Osteocyte (in vitro differentiated cells): ENCODE measurements around the gene CPN2. TPM values are rescaled to one million over a fixed set of nuclear protein-coding genes. Genes with fewer than 3 reads are reported as not detected.

Source experiments
- DNase-seq: peaks from one replicate; pipeline ENCODE4 v3.0.0; 2021; ENCODE audit warnings: mixed read lengths; ENCODE audit not compliant: unreplicated experiment; ENCODE audit errors: extremely low spot score
- H3K27ac Mint-ChIP-seq: one replicate; pipeline ENCODE4 v1.8.0; 2021; ENCODE audit warnings: mild to moderate bottlenecking, mixed read lengths; ENCODE audit not compliant: unreplicated experiment
- H3K27me3 Mint-ChIP-seq: one replicate; pipeline ENCODE4 v1.8.0; 2021; ENCODE audit warnings: mixed read lengths; ENCODE audit not compliant: unreplicated experiment
- H3K36me3 Mint-ChIP-seq: one replicate; pipeline ENCODE4 v1.8.0; 2021; ENCODE audit warnings: mixed read lengths; ENCODE audit not compliant: unreplicated experiment
- H3K4me1 Mint-ChIP-seq: one replicate; pipeline ENCODE4 v1.8.0; 2021; ENCODE audit warnings: mixed read lengths; ENCODE audit not compliant: unreplicated experiment
- H3K4me3 Mint-ChIP-seq: one replicate; pipeline ENCODE4 v1.8.0; 2021; ENCODE audit warnings: mild to moderate bottlenecking, moderate library complexity, mixed read lengths; ENCODE audit not compliant: unreplicated experiment
- H3K9me3 Mint-ChIP-seq: one replicate; pipeline ENCODE4 v1.8.0; 2021; ENCODE audit warnings: mixed read lengths; ENCODE audit not compliant: unreplicated experiment
- CTCF ChIP-seq: fragments of 200-600 bp; sonication (generic); IDR thresholded peaks from 2 replicates; pipeline ENCODE4 v1.5.0; 2021; ENCODE audit warnings: antibody characterized with exemption, mild to moderate bottlenecking, moderate library complexity
- total RNA-seq: library from RNA; stranded (reverse); gene quantifications from 2 replicates; pipeline ENCODE4 v1.2.1, GENCODE V29; 2021

CPN2 gene
- total RNA-seq, 1 donor from 2014 or later: not detected

GRCh38 chr3:194312186-194312742, 38.9 kb downstream of the CPN2 start:
- Mint-ChIP-seq H3K4me1 (peaks cover 33% of the 10 kb centered on the region), H3K9me3 (no peaks in the 10 kb centered on the region), H3K4me3 (no peak overlapping the region), H3K27me3 (peaks cover 59% of the 10 kb centered on the region), H3K36me3 (no peaks in the 10 kb centered on the region), H3K27ac (no peak overlapping the region)
- DNase-seq: no peak
- TF ChIP-seq CTCF: no peak

GRCh38 chr3:194311000-194311399, 40.1 kb downstream of the CPN2 start:
- H3K4me1 Mint-ChIP-seq: peaks cover 31% of the 10 kb centered on the region

GRCh38 chr3:194310060-194310835, 40.9 kb downstream of the CPN2 start:
- H3K36me3 Mint-ChIP-seq: no peaks in the 10 kb centered on the region
- no peak for DNase-seq
- no peak overlapping the region for H3K27ac Mint-ChIP-seq
- peaks cover 70% of the 10 kb centered on the region for H3K27me3 Mint-ChIP-seq
- H3K9me3 Mint-ChIP-seq: no peaks in the 10 kb centered on the region
- H3K4me3 Mint-ChIP-seq: no peak overlapping the region
- peaks cover 25% of the 10 kb centered on the region for H3K4me1 Mint-ChIP-seq
- TF ChIP-seq CTCF: no peak

More at GRCh38 chr3:194311000-194311399, 40.1 kb downstream of the CPN2 start:
- DNase-seq: no peak
- no peak for TF ChIP-seq CTCF
- no peak overlapping the region for H3K4me3 Mint-ChIP-seq
- no peaks in the 10 kb centered on the region for H3K9me3 Mint-ChIP-seq
- H3K27ac Mint-ChIP-seq: no peak overlapping the region
- peaks cover 62% of the 10 kb centered on the region for H3K27me3 Mint-ChIP-seq
- no peaks in the 10 kb centered on the region for H3K36me3 Mint-ChIP-seq

GRCh38 chr3:194308601-194309449, 42.3 kb downstream of the CPN2 start:
- TF ChIP-seq CTCF: no peak
- H3K9me3 Mint-ChIP-seq: no peaks in the 10 kb centered on the region
- H3K4me1 Mint-ChIP-seq: peaks cover 20% of the 10 kb centered on the region
- DNase-seq: no peak
- no peaks in the 10 kb centered on the region for H3K36me3 Mint-ChIP-seq
- H3K4me3 Mint-ChIP-seq: no peak overlapping the region
- H3K27me3 Mint-ChIP-seq: peaks cover 70% of the 10 kb centered on the region
- H3K27ac Mint-ChIP-seq: no peak overlapping the region

GRCh38 chr3:194307849-194308248, 43.3 kb downstream of the CPN2 start:
- Mint-ChIP-seq H3K9me3 (no peaks in the 10 kb centered on the region), H3K4me3 (no peak overlapping the region), H3K4me1 (peaks cover 13% of the 10 kb centered on the region), H3K27me3 (peaks cover 62% of the 10 kb centered on the region), H3K27ac (no peak overlapping the region), H3K36me3 (no peaks in the 10 kb centered on the region)
- no peak for DNase-seq
- no peak for TF ChIP-seq CTCF
